CD4-positive, alpha-beta T cell treated with Interleukin-4 for 4 hours (primary cell): ENCODE results near the gene CRNKL1.
"Not testable (repeated sequence)": the region's sequence is repeated elsewhere in the genome, so short reads cannot be mapped to it uniquely, and the experiment has no call there.

Experiments
- DNase-seq: peaks from one replicate; pipeline ENCODE4 v3.0.0-alpha.2; 2020

Gene CRNKL1

GRCh38 chr20:20003955-20004322 lies 48.3 kb downstream of the CRNKL1 start:
- not testable (repeated sequence) for DNase-seq

DNA sequence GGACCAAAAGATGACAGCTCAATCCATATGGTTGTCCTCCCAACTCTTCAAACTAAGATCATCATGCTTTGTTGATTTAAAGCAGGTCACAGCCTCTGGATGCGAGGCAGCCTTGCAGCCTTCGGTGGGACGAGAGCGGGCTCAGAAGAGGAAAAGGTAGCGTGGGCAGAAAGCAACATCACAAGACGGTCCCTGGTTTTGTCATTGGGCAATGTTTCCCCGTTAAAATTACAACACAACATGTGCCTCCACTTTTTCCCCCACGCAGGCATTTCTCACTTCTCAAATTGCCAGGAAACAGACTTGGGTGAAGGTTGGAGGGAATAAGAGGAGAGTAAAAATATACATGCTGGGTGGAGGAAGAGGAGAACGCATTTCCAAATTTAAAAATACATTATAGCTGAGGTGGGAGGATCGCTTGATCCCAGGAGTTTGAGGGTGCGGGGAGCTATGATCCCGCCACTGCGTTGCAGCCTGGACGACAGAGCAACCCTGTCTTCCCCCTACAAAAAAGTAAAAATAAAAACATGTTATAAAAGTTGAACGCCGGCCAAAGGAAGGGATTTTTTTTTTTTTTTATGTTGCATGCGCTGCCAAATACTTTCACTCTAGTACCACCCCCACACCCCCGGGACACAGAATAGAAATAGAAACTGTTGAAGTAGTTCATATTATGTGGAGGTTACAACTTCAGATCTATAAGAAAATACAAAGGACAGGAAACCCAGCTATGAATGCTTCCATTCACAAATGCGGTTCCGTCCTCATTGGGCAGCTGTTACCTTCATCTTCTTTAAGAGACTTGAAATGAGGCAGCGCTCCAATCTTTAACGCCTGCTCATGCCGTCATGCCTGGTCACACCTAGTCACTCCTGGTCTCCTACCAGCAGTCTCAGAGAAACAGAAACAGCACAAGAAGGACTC lies 49.0 kb downstream of the CRNKL1 start:
- no peak for DNase-seq

DNA sequence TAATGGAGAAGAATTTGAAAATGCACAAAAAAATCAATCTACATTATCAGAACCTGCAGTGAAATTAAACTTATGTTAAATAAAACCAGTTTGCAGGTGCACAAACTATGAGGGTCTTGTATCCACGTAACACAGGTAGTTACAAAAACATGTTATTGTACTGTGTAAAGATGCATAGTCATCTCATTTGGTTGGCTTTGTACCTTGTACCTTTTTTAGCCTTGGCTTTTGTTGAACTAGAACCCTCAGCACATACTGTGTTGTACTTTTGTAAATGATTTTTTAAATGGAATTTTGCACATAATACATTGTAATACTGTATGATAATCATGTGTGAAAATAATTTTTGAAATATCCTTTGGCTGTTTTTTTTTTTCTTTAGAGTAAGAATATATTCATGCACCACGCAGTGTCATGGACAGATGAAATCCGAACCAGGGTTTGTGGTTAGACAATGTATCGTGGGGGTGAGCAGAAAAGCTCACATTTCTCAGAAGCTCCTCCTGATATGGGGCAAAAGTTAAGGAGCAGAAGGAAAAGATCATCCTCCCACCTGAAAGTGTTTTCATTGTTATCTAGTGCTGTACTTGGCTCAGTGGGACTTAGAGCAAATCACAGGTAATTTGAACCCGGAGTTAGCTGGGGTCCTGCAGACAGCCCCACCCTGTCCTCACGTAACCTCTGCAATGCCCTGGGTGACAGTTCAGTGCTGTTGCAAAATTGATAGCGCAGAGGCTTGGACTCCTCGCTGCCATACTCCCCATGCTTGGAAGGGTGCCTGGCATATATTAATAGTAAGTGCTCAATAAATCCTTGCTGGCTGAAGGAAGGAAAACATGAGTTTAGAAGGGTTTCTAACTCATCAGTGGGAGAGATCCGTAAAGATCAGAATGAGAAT lies 49.9 kb downstream of the CRNKL1 start:
- no peak for DNase-seq

DNA sequence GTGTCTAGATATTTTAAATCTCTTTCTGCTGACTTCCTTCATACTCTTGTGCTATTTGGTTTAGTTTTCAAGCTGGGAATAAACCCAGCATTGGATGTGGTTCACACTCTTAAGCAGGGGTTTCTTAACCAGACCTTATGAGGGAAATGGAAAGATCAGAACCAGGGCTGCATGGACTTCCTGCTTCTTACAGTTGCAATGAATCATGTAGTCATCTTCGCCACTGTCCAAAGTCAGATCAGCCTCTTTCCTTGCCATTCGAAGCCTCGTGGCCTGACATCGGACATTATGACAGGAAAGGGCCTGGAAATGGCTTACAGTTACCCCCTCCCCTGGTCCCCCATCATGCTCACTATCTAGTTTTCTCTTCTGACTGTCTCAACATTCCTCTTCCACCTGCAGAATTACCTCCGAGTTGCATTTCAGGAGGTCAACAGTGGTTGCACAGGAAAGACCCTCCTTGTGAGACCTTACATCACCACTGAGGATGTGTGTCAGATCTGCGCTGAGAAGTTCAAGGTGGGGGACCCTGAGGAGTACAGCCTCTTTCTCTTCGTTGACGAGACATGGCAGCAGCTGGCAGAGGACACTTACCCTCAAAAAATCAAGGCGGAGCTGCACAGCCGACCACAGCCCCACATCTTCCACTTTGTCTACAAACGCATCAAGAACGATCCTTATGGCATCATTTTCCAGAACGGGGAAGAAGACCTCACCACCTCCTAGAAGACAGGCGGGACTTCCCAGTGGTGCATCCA lies 51.9 kb downstream of the CRNKL1 start:
- DNase-seq = no peak

GRCh38 chr20:19998990-19999705 lies 53.1 kb downstream of the CRNKL1 start:
- DNase-seq = no peak

GRCh38 chr20:19996917-19997316 lies 55.3 kb downstream of the CRNKL1 start:
- no peak for DNase-seq

DNA sequence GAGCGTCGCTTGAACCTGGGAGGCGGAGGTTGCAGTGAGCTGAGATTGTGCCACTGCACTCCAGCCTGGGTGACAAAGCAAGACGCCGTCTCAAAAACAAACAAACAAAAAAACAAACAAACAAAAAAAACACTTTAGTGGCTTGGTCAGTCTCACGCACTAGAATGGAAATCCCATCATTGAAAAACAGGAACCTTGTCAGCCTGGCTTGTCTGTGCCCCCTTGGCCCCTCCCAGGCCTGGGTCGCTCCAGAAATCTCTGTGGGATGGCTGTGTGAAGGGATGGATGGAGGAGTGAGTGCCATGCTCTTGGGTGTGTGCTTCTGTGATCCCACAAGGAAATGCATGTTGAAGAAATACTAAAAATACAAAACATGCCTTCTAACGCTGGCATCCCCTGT lies 56.0 kb downstream of the CRNKL1 start:
- no peak for DNase-seq

- peak; percentile 54 for DNase-seq
Measured at GRCh38 chr20:19995220-19995863, 56.9 kb downstream of the CRNKL1 start.

- DNase-seq = no peak
Measured at GRCh38 chr20:19993958-19994669, 58.2 kb downstream of the CRNKL1 start.

- DNase-seq = no peak
Measured at GRCh38 chr20:19992996-19993908, 59.0 kb downstream of the CRNKL1 start.

GRCh38 chr20:19991854-19992253 lies 60.4 kb downstream of the CRNKL1 start:
- no peak for DNase-seq

- no peak for DNase-seq
Measured at GRCh38 chr20:19991308-19991707, 61.0 kb downstream of the CRNKL1 start.

DNA sequence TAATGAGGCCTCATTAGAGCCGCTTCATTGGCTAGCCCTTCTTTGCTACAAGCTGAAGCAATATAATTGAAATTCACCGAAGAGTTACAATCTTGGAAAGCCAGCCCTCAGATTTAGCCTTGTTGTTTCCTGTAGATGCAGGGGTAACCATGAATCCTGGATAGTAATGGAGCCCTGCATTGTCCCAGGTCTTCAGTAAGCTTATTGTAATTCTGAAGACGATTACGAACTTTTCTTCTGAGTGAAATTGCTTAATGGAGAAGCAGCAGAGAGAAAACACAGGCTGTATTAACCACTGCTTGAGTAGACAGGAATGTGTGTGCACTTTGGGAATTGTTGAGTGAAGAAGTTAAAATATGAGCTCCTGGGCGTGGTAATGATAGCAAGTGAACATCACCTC lies 61.4 kb downstream of the CRNKL1 start:
- no peak for DNase-seq

GRCh38 chr20:19987046-19987445 lies 65.2 kb downstream of the CRNKL1 start:
- DNase-seq = no peak

GRCh38 chr20:19986419-19986818 lies 65.8 kb downstream of the CRNKL1 start:
- DNase-seq = no peak
